H9 (cell line): Measurements from ENCODE around the gene C19orf25. TPM values are rescaled to one million over a fixed set of nuclear protein-coding genes. Genes with fewer than 3 reads are reported as not detected.

Experiments
- DNase-seq: peaks from one replicate; pipeline ENCODE4 v3.0.0-alpha.2; 2017
- H2AFZ ChIP-seq: one replicate; pipeline ENCODE4 v1.6.1; 2013; ENCODE audit warnings: mild to moderate bottlenecking, low read length, control low read depth, moderate library complexity
- H2AK5ac ChIP-seq: 2 replicates; pipeline ENCODE4 v1.6.1; 2013; ENCODE audit warnings: low read length, control low read depth, mixed read lengths; ENCODE audit not compliant: insufficient read length
- H2BK120ac ChIP-seq: one replicate; pipeline ENCODE4 v1.6.1; 2013; ENCODE audit warnings: low read depth, mild to moderate bottlenecking, low read length, control low read depth, inconsistent platforms; ENCODE audit not compliant: poor library complexity, severe bottlenecking
- H2BK12ac ChIP-seq: 2 replicates; pipeline ENCODE4 v1.6.1; 2013; ENCODE audit warnings: low read length, control low read depth, mixed read lengths, low read depth; ENCODE audit not compliant: insufficient read length
- H2BK15ac ChIP-seq: 2 replicates; pipeline ENCODE4 v1.6.1; 2013; ENCODE audit warnings: low read depth, low read length, control low read depth
- H2BK20ac ChIP-seq: one replicate; pipeline ENCODE4 v1.6.1; 2013; ENCODE audit warnings: low read depth, mild to moderate bottlenecking, low read length, control low read depth, inconsistent platforms; ENCODE audit not compliant: poor library complexity, severe bottlenecking
- H2BK5ac ChIP-seq: 2 replicates; pipeline ENCODE4 v1.6.1; 2013; ENCODE audit warnings: low read length, control low read depth, mixed read lengths; ENCODE audit not compliant: insufficient read length
- H3K14ac ChIP-seq: 2 replicates; pipeline ENCODE4 v1.6.1; 2013; ENCODE audit warnings: low read length, control low read depth; ENCODE audit not compliant: insufficient read depth
- H3K18ac ChIP-seq: 2 replicates; pipeline ENCODE4 v1.6.1; 2013; ENCODE audit warnings: low read depth, mild to moderate bottlenecking, mixed read lengths, low read length, control low read depth; ENCODE audit not compliant: insufficient read length
- H3K23ac ChIP-seq: 2 replicates; pipeline ENCODE4 v1.6.1; 2013; ENCODE audit warnings: low read length, control low read depth, mixed read lengths, low read depth; ENCODE audit not compliant: insufficient read length
- H3K23me2 ChIP-seq: 2 replicates; pipeline ENCODE4 v1.6.1; 2013; ENCODE audit warnings: low read depth, mild to moderate bottlenecking, mixed read lengths, low read length, control low read depth; ENCODE audit not compliant: insufficient read length, poor library complexity, severe bottlenecking
- H3K27ac ChIP-seq: 2 replicates; pipeline ENCODE4 v1.5.1; 2013; ENCODE audit warnings: low read length, control low read depth, mixed read lengths, low read depth; ENCODE audit not compliant: insufficient read length
- H3K27me3 ChIP-seq: 2 replicates; pipeline ENCODE4 v1.6.1; 2013; ENCODE audit warnings: low read length, control low read depth, inconsistent platforms; ENCODE audit not compliant: insufficient read depth
- H3K4ac ChIP-seq: 2 replicates; pipeline ENCODE4 v1.6.1; 2013; ENCODE audit warnings: low read depth, mild to moderate bottlenecking, control low read depth, inconsistent platforms, low read length, moderate library complexity
- H3K4me1 ChIP-seq: 2 replicates; pipeline ENCODE4 v1.6.1; 2013; ENCODE audit warnings: low read length, control low read depth, inconsistent platforms; ENCODE audit not compliant: insufficient read depth
- H3K4me2 ChIP-seq: 2 replicates; pipeline ENCODE4 v1.6.1; 2013; ENCODE audit warnings: low read length, control low read depth, mixed read lengths; ENCODE audit not compliant: insufficient read length, insufficient read depth
- H3K56ac ChIP-seq: 2 replicates; pipeline ENCODE4 v1.6.1; 2013; ENCODE audit warnings: low read depth, mild to moderate bottlenecking, mixed read lengths, low read length, control low read depth; ENCODE audit not compliant: insufficient read length
- H3K79me1 ChIP-seq: 2 replicates; pipeline ENCODE4 v1.6.1; 2013; ENCODE audit warnings: low read depth, mild to moderate bottlenecking, moderate library complexity, low read length, control low read depth, inconsistent platforms; ENCODE audit not compliant: insufficient read depth, poor library complexity, severe bottlenecking
- H3K79me2 ChIP-seq: 2 replicates; pipeline ENCODE4 v1.6.1; 2013; ENCODE audit warnings: low read length, control low read depth, inconsistent platforms; ENCODE audit not compliant: insufficient read depth
- H3K9ac ChIP-seq: 2 replicates; pipeline ENCODE4 v1.6.1; 2013; ENCODE audit warnings: low read length, control low read depth, mixed read lengths; ENCODE audit not compliant: insufficient read length; ENCODE audit errors: extremely low read depth
- H3K9me3 ChIP-seq: one replicate; pipeline ENCODE4 v1.6.1; 2013; ENCODE audit warnings: low read depth, low read length, inconsistent platforms; ENCODE audit not compliant: control insufficient read depth
- H3T11ph ChIP-seq: one replicate; pipeline ENCODE4 v1.6.1; 2013; ENCODE audit warnings: mild to moderate bottlenecking, low read length, control low read depth, inconsistent platforms
- H4K20me1 ChIP-seq: one replicate; pipeline ENCODE4 v1.6.1; 2013; ENCODE audit not compliant: control insufficient read depth, insufficient read length, insufficient read depth
- H4K5ac ChIP-seq: 2 replicates; pipeline ENCODE4 v1.6.1; 2013; ENCODE audit warnings: low read depth, mild to moderate bottlenecking, mixed read lengths, low read length, control low read depth; ENCODE audit not compliant: insufficient read length
- H4K8ac ChIP-seq: replicated peaks from 2 replicates; pipeline ENCODE4 v1.6.1; 2013; ENCODE audit warnings: low read length, control low read depth, mixed read lengths, low read depth; ENCODE audit not compliant: insufficient read length
- H4K91ac ChIP-seq: 2 replicates; pipeline ENCODE4 v1.6.1; 2013; ENCODE audit warnings: low read depth, mild to moderate bottlenecking, moderate library complexity, mixed read lengths, low read length, control low read depth; ENCODE audit not compliant: insufficient read length
- H3K27ac Mint-ChIP-seq, 3 experiments: 2 replicates in 2 of 3; 3 replicates in 1 of 3; pipeline ENCODE4 v1.8.0; 2020 to 2021; ENCODE audit warnings: mixed read lengths in 3 of 3, mild to moderate bottlenecking in 1 of 3, moderate library complexity in 1 of 3
- H3K27me3 Mint-ChIP-seq: 2 replicates; pipeline ENCODE4 v1.8.0; 2021; ENCODE audit warnings: low read depth, mild to moderate bottlenecking, moderate library complexity, mixed read lengths
- H3K36me3 Mint-ChIP-seq, 3 experiments: 2 replicates in 2 of 3; 3 replicates in 1 of 3; pipeline ENCODE4 v1.8.0; 2020 to 2021; ENCODE audit warnings: low read depth in 3 of 3, mixed read lengths in 3 of 3; ENCODE audit not compliant: insufficient read depth in 1 of 3
- H3K4me1 Mint-ChIP-seq, 2 experiments: 2 replicates each; pipeline ENCODE4 v1.8.0; 2020; ENCODE audit warnings: mixed read lengths in 2 of 2
- H3K4me3 Mint-ChIP-seq, 2 experiments: 2 replicates in 1 of 2; 3 replicates in 1 of 2; pipeline ENCODE4 v1.8.0; 2020 to 2021; ENCODE audit warnings: mild to moderate bottlenecking in 2 of 2, mixed read lengths in 2 of 2, moderate library complexity in 1 of 2
- H3K9me3 Mint-ChIP-seq, 2 experiments: 2 replicates in 1 of 2; 3 replicates in 1 of 2; pipeline ENCODE4 v1.8.0; 2020; ENCODE audit warnings: mild to moderate bottlenecking in 2 of 2, mixed read lengths in 2 of 2, moderate library complexity in 1 of 2
- CTCF ChIP-seq: fragments of 200-600 bp; sonication (generic); conservative IDR thresholded peaks from 3 replicates; pipeline ENCODE4 v1.8.0; 2021; ENCODE audit warnings: antibody characterized with exemption, mild to moderate bottlenecking
- WGBS: extraction: QIAGEN DNeasy Blood & Tissue Kit; methylation state at CpG from one replicate; pipeline ENCODE4 v1.1.7; 2013; ENCODE audit warnings: missing lambda C conversion rate, low lambda C conversion rate, mixed read lengths; ENCODE audit not compliant: insufficient read length; ENCODE audit errors: extremely low coverage; 5-methylcytosine and 5-hydroxymethylcytosine counted together
- total RNA-seq: library from RNA; stranded (reverse); gene quantifications from 2 replicates; pipeline ENCODE4 v1.2.1, GENCODE V29; 2021

The C19orf25 gene
- total RNA-seq, 1 experiment from 2014 or later: 36.8 TPM

GRCh38 chr19:1449467-1450442, 29.3 kb downstream of the C19orf25 start, which contains the start of gene APC2:
Gene APC2 (plus strand): TSS chr19:1450121. CDS start chr19:1453002, 2,881 bp downstream.
- H3K27me3 ChIP-seq: peaks cover 24% of the 10 kb centered on the region; the same call in 1 of the 2 replicates
- H3T11ph ChIP-seq: no peak within 1 kb of the TSS
- H3K9ac ChIP-seq: no peak within 1 kb of the TSS
- H2BK5ac ChIP-seq: no peak within 1 kb of the TSS
- no CpG with 5 or more reads among the region's 74 CpGs for WGBS
- H3K4ac ChIP-seq: no peak within 1 kb of the TSS
- H3K4me2 ChIP-seq: no peak within 1 kb of the TSS
- H2BK12ac ChIP-seq: no peak within 1 kb of the TSS
- H3K27ac ChIP-seq: no peak within 1 kb of the TSS
- H3K23ac ChIP-seq: no peak within 1 kb of the TSS
- H3K23me2 ChIP-seq: peaks cover 15% of the 10 kb centered on the region
- H3K56ac ChIP-seq: no peak within 1 kb of the TSS
- no peak within 1 kb of the TSS for H4K91ac ChIP-seq
- TF ChIP-seq CTCF: no peak
- no peak within 1 kb of the TSS for H2AK5ac ChIP-seq
- H3K79me1 ChIP-seq: no peaks in the 10 kb centered on the region
- no peak within 1 kb of the TSS for H2BK120ac ChIP-seq
- peak; percentile 83 for DNase-seq
- Mint-ChIP-seq H3K27ac (peak within 1 kb of the TSS in 2 of 3 experiments; percentile 29 to 58; a peak in 1 of 7 replicates), H3K9me3 (no peaks in the 10 kb centered on the region; a peak in 1 of 5 replicates), H3K27me3 (peaks cover 91% of the 10 kb centered on the region), H3K36me3 (no peaks in the 10 kb centered on the region; a peak in 1 of 7 replicates), H3K4me1 (peaks cover 13 to 45% of the 10 kb centered on the region in 2 experiments), H3K4me3 (peak within 1 kb of the TSS; percentile 39 to 74)
- H3K18ac ChIP-seq: peak within 1 kb of the TSS; percentile 22
- H4K20me1 ChIP-seq: no peaks in the 10 kb centered on the region
- no peak within 1 kb of the TSS for H2AFZ ChIP-seq
- H4K5ac ChIP-seq: no peak within 1 kb of the TSS
- H3K79me2 ChIP-seq: no peaks in the 10 kb centered on the region
- no peak within 1 kb of the TSS for H2BK15ac ChIP-seq
- H3K14ac ChIP-seq: peak within 1 kb of the TSS; percentile 59
- H4K8ac ChIP-seq: no peak within 1 kb of the TSS
- no peak within 1 kb of the TSS for H2BK20ac ChIP-seq
- H3K4me1 ChIP-seq: no peaks in the 10 kb centered on the region; the same call in 1 of the 2 replicates
- no peaks in the 10 kb centered on the region for H3K9me3 ChIP-seq
